ENCODE data around the gene ENTPD2.
A peak's percentile ranks its signal among the peaks of the same experiment; 100 is the strongest.

The ENTPD2 gene

GRCh38 chr9:137053944-137054931, at the start of gene ENTPD2:
TSS of gene ENTPD2 (minus strand) at chr9:137054061. CDS start at chr9:137053997, 64 bp downstream.
- DNase-seq = no peak

- DNase-seq = no peak
Observed at GRCh38 chr9:137103206-137103999, 49.5 kb upstream of the ENTPD2 start.

GRCh38 chr9:137099231-137099630, 45.4 kb upstream of the ENTPD2 start:
- DNase-seq = no peak

- no peak for DNase-seq
Observed at GRCh38 chr9:137097761-137098462, 44.1 kb upstream of the ENTPD2 start.

GRCh38 chr9:137096785-137097546, 43.1 kb upstream of the ENTPD2 start:
- DNase-seq = no peak

GRCh38 chr9:137095664-137096517, 42.0 kb upstream of the ENTPD2 start:
- no peak for DNase-seq

- DNase-seq = no peak
Observed at GRCh38 chr9:137089232-137089947, 35.5 kb upstream of the ENTPD2 start.

- DNase-seq = no peak
Observed at GRCh38 chr9:137088121-137088520, 34.3 kb upstream of the ENTPD2 start.

- peak; percentile 43 for DNase-seq
Observed at GRCh38 chr9:137087409-137087925, 33.6 kb upstream of the ENTPD2 start.

GRCh38 chr9:137086531-137087408, 32.9 kb upstream of the ENTPD2 start, which contains the start of gene MAN1B1:
TSS of gene MAN1B1 (plus strand) at chr9:137086985. CDS start at chr9:137087000, 15 bp downstream.
- DNase-seq = peak; percentile 99

GRCh38 chr9:137085920-137086530, 32.2 kb upstream of the ENTPD2 start:
- DNase-seq = peak; percentile 22

- no peak for DNase-seq
Observed at GRCh38 chr9:137084526-137084925, 30.7 kb upstream of the ENTPD2 start.

- DNase-seq = peak; percentile 44
Observed at GRCh38 chr9:137083394-137084004, 29.6 kb upstream of the ENTPD2 start.

GRCh38 chr9:137082925-137083290, 29.0 kb upstream of the ENTPD2 start:
- no peak for DNase-seq

- no peak for DNase-seq
Observed at GRCh38 chr9:137082222-137082924, 28.5 kb upstream of the ENTPD2 start.

- DNase-seq = no peak
Observed at GRCh38 chr9:137080260-137081122, 26.6 kb upstream of the ENTPD2 start.

GRCh38 chr9:137079401-137079787, 25.5 kb upstream of the ENTPD2 start:
- no peak for DNase-seq
